Measurements from ENCODE around the gene MYO10.
"Not testable (repeated sequence)": the region's sequence is repeated elsewhere in the genome, so short reads cannot be mapped to it uniquely, and the experiment has no call there.

The MYO10 gene

GRCh38 chr5:16727755-16728325, 208.2 kb downstream of the MYO10 start:
- no peak overlapping the region for H3K27ac ChIP-seq
- no peak for TF ChIP-seq CTCF (conservative IDR thresholded peaks at IDR 0.05)
- TF ChIP-seq ZFX (IDR thresholded peaks at IDR 0.05) = no peak

- TF ChIP-seq CTCF (conservative IDR thresholded peaks at IDR 0.05) (no peak), ZFX (IDR thresholded peaks at IDR 0.05) (no peak)
- no peak overlapping the region for H3K27ac ChIP-seq
Measured at GRCh38 chr5:16726538-16726946, 209.5 kb downstream of the MYO10 start.

- H3K27ac ChIP-seq = no peak overlapping the region
- TF ChIP-seq ZFX (IDR thresholded peaks at IDR 0.05) (no peak), CTCF (conservative IDR thresholded peaks at IDR 0.05) (no peak)
Measured at GRCh38 chr5:16725575-16725974, 210.5 kb downstream of the MYO10 start.

- TF ChIP-seq CTCF (conservative IDR thresholded peaks at IDR 0.05) (no peak), ZFX (IDR thresholded peaks at IDR 0.05) (no peak)
Measured at GRCh38 chr5:16723821-16724220, 212.3 kb downstream of the MYO10 start.

GRCh38 chr5:16722097-16722495, 214.0 kb downstream of the MYO10 start:
- H3K27ac ChIP-seq = no peak overlapping the region
- TF ChIP-seq ZFX (IDR thresholded peaks at IDR 0.05) = no peak
- no peak for TF ChIP-seq CTCF (conservative IDR thresholded peaks at IDR 0.05)

More at GRCh38 chr5:16723821-16724220, 212.3 kb downstream of the MYO10 start:
- H3K27ac ChIP-seq = no peak overlapping the region

- no peak for TF ChIP-seq ZFX (IDR thresholded peaks at IDR 0.05)
- TF ChIP-seq CTCF (conservative IDR thresholded peaks at IDR 0.05) = no peak
- H3K27ac ChIP-seq = no peak overlapping the region
Measured at GRCh38 chr5:16721151-16722096, 214.7 kb downstream of the MYO10 start.

GRCh38 chr5:16718036-16718435, 218.1 kb downstream of the MYO10 start:
- H3K27ac ChIP-seq = not testable (repeated sequence)

Measured in C4-2B (cell line).